HG03520 (cell line): ENCODE data around the gene PCDHA6.
"Not testable (repeated sequence)": the region's sequence is repeated elsewhere in the genome, so short reads cannot be mapped to it uniquely, and the experiment has no call there.

Source experiments
- ATAC-seq: cut with Tn5 transposase; IDR thresholded peaks from one replicate; pipeline ENCODE4 v1.9.1; 2021; ENCODE audit warnings: mild to moderate bottlenecking, moderate library complexity; ENCODE audit not compliant: unreplicated experiment

Gene PCDHA6

GRCh38 chr5:140821375-140822280 lies 6.1 kb upstream of the PCDHA6 start, which contains the start of gene PCDHA5:
TSS of gene PCDHA5 (plus strand) at chr5:140821613.
- no peak for ATAC-seq

GRCh38 chr5:140822281-140822629 lies 5.5 kb upstream of the PCDHA6 start:
- ATAC-seq, result no peak

GRCh38 chr5:140822969-140823368 lies 4.8 kb upstream of the PCDHA6 start:
- not testable (repeated sequence) for ATAC-seq

- no peak for ATAC-seq
These were observed 4.3 kb upstream of the PCDHA6 start for GRCh38 chr5:140823475-140823874.

GRCh38 chr5:140828362-140828737 lies 590 bp downstream of the PCDHA6 start:
- ATAC-seq, result no peak

GRCh38 chr5:140829511-140830501 lies 2.0 kb downstream of the PCDHA6 start:
- ATAC-seq, result not testable (repeated sequence)

GRCh38 chr5:140833993-140834392 lies 6.2 kb downstream of the PCDHA6 start, which contains the start of gene PCDHA7:
TSS of gene PCDHA7 (plus strand) at chr5:140834269. CDS start at chr5:140834384, 115 bp downstream.
- no peak for ATAC-seq

GRCh38 chr5:140834439-140835008 lies 6.8 kb downstream of the PCDHA6 start:
- ATAC-seq, result not testable (repeated sequence)

- no peak for ATAC-seq
These were observed 8.1 kb downstream of the PCDHA6 start for GRCh38 chr5:140835622-140836510.

GRCh38 chr5:140840978-140841962 lies 13.5 kb downstream of the PCDHA6 start, which contains the start of gene PCDHA8:
TSS of gene PCDHA8 (plus strand) at chr5:140841187. CDS start at chr5:140841322, 135 bp downstream.
- no peak for ATAC-seq

- ATAC-seq, result no peak
These were observed 15.3 kb downstream of the PCDHA6 start for GRCh38 chr5:140842798-140843733.

GRCh38 chr5:140848139-140849102 lies 20.7 kb downstream of the PCDHA6 start, which contains the start of gene PCDHA9:
TSS of gene PCDHA9 (plus strand) at chr5:140848382. CDS start at chr5:140848496, 114 bp downstream.
- not testable (repeated sequence) for ATAC-seq

- ATAC-seq, result not testable (repeated sequence)
These were observed 22.3 kb downstream of the PCDHA6 start for GRCh38 chr5:140849831-140850634.

- no peak for ATAC-seq
These were observed 28.3 kb downstream of the PCDHA6 start, which contains the start of gene PCDHA10 for GRCh38 chr5:140855772-140856674. TSS of gene PCDHA10 (plus strand) at chr5:140855897. CDS start at chr5:140856049, 152 bp downstream.
